HG03439 (cell line): ENCODE measurements around the gene AKTIP.
"Not testable (repeated sequence)": the region's sequence is repeated elsewhere in the genome, so short reads cannot be mapped to it uniquely, and the experiment has no call there.

ENCODE experiments used
- ATAC-seq: cut with Tn5 transposase; IDR thresholded peaks from one replicate; pipeline ENCODE4 v1.9.1; 2021; ENCODE audit warnings: mild to moderate bottlenecking, moderate library complexity; ENCODE audit not compliant: unreplicated experiment

The AKTIP gene

GRCh38 chr16:53517851-53518250, 14.8 kb upstream of the AKTIP start:
- no peak for ATAC-seq

GRCh38 chr16:53515811-53516210, 12.8 kb upstream of the AKTIP start:
- ATAC-seq = no peak

- ATAC-seq = no peak
These were observed 12.2 kb upstream of the AKTIP start for GRCh38 chr16:53515259-53515658.

GRCh38 chr16:53512795-53513194, 9.8 kb upstream of the AKTIP start:
- not testable (repeated sequence) for ATAC-seq

- ATAC-seq = no peak
These were observed 8.6 kb upstream of the AKTIP start for GRCh38 chr16:53511403-53512280.

- ATAC-seq = no peak
These were observed 8.0 kb upstream of the AKTIP start for GRCh38 chr16:53511084-53511402.

GRCh38 chr16:53510704-53511070, 7.7 kb upstream of the AKTIP start:
- no peak for ATAC-seq

- ATAC-seq = peak; percentile 55
These were observed 7.1 kb upstream of the AKTIP start for GRCh38 chr16:53509906-53510703.

GRCh38 chr16:53507464-53508179, 4.6 kb upstream of the AKTIP start:
- ATAC-seq = no peak

GRCh38 chr16:53506254-53506653, 3.2 kb upstream of the AKTIP start:
- ATAC-seq = no peak

- no peak for ATAC-seq
These were observed 1.7 kb upstream of the AKTIP start for GRCh38 chr16:53504665-53505064.

GRCh38 chr16:53503991-53504663, 1.1 kb upstream of the AKTIP start:
- no peak for ATAC-seq

- ATAC-seq = peak; percentile 97
These were observed 388 bp upstream of the AKTIP start for GRCh38 chr16:53503270-53503923.

GRCh38 chr16:53501216-53501859, 1.7 kb downstream of the AKTIP start:
- ATAC-seq = no peak

GRCh38 chr16:53498984-53499383, 4.0 kb downstream of the AKTIP start:
- ATAC-seq = no peak

GRCh38 chr16:53495325-53495724, 7.7 kb downstream of the AKTIP start:
- no peak for ATAC-seq

- no peak for ATAC-seq
These were observed 8.4 kb downstream of the AKTIP start for GRCh38 chr16:53494636-53495035.

- ATAC-seq = no peak
These were observed 10.5 kb downstream of the AKTIP start for GRCh38 chr16:53492503-53492902.

GRCh38 chr16:53489755-53490154, 13.3 kb downstream of the AKTIP start:
- no peak for ATAC-seq

- ATAC-seq = no peak
These were observed 16.8 kb downstream of the AKTIP start for GRCh38 chr16:53486230-53486629.
